Skeletal muscle satellite cell (primary cell): ENCODE measurements around the gene ASPG.

Source experiments
- H3K27me3 ChIP-seq: 2 replicates; pipeline ENCODE4 v1.7.0; 2013; ENCODE audit warnings: low read length; ENCODE audit not compliant: control insufficient read depth, insufficient read depth
- H3K36me3 ChIP-seq: 2 replicates; pipeline ENCODE4 v1.7.0; 2013; ENCODE audit warnings: mild to moderate bottlenecking, control low read depth, low read length; ENCODE audit not compliant: insufficient read depth
- H3K4me1 ChIP-seq: 2 replicates; pipeline ENCODE4 v1.7.0; 2013; ENCODE audit warnings: low read length; ENCODE audit not compliant: control insufficient read depth, insufficient read depth
- H3K4me2 ChIP-seq: 2 replicates; pipeline ENCODE4 v1.7.0; 2013; ENCODE audit warnings: mild to moderate bottlenecking, low read length
- H3K4me3 ChIP-seq: 2 replicates; pipeline ENCODE4 v1.7.0; 2013; ENCODE audit warnings: low read length
- H3K9ac ChIP-seq: 2 replicates; pipeline ENCODE4 v1.7.0; 2013; ENCODE audit warnings: mild to moderate bottlenecking, low read depth, low read length, moderate library complexity
- H3K9me3 ChIP-seq: replicated peaks from 2 replicates; pipeline ENCODE4 v1.7.0; 2013; ENCODE audit warnings: mild to moderate bottlenecking, control low read depth, low read length

ASPG gene

DNA sequence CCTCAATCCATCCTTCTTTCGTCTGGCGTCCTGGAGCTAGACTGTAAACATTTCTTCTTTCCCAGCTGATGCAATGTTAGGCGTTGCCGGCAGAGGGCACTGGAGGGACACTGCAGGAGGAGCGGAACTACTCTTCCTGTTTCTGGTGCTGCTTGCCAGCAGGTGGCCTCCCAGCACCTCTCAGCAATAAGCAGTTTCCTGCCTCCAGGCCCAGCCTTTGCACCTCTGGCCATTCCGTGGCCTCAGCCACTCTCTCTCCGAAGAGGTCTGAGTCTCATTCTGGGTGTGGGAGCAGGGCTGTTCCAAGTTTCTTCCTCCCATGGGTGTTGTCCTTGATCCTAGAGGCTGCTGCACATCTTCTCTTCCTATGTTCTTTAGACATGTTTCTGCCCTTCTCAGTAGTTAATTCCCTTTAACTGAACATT lies 7.5 kb upstream of the ASPG start:
- H3K4me3 ChIP-seq, result no peak overlapping the region
- no peak overlapping the region for H3K9ac ChIP-seq
- H3K4me1 ChIP-seq, result no peaks in the 10 kb centered on the region
- H3K36me3 ChIP-seq, result no peaks in the 10 kb centered on the region
- no peak overlapping the region for H3K4me2 ChIP-seq
- H3K9me3 ChIP-seq, result no peaks in the 10 kb centered on the region
- H3K27me3 ChIP-seq, result peaks cover 8% of the 10 kb centered on the region

DNA sequence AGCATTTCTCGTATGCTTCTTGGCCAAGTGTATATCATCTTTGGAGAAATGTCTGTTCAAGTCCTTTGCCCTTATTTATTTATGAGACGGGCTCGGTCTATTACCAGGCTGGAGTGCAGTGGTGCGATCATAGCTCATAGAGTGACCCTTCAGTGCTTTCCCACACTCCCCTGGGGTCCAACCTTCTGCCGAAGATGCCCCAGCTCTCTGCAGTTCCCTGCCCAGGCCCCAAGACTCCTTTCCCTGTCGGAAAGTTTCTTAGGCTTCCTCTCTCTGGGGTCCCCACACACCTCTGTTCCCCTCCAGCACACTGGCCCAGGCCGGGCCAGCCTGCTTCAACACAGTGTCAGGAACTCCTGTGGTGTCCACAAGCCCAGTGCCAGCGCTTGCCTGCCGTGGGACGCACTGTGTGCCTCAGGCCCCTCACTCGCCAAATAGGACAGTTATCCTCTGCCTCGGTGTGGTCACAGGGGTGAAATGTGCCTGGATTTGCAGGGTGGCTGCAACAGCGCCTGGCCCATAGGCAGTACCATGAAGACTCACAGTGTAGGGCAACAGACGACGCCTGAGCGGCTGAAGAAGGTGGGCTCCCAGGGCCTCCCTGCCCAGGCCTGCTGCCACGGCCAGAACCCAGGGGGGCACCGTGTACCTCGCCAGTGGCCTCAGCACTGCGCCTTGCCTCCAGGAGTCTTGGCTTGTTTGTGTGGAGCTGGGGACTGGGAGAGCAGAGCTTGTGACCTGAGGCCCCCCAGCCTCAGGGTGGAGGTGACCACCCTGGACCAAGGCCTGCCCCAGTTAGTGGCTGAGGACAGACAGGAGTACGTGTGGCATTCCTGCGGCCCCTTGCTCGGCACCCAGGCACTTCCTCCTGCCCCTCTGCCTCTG lies 4.9 kb upstream of the ASPG start:
- Histone ChIP-seq H3K27me3 (peaks cover 23% of the 10 kb centered on the region), H3K4me3 (no peak overlapping the region), H3K36me3 (no peaks in the 10 kb centered on the region), H3K9me3 (no peaks in the 10 kb centered on the region), H3K4me2 (no peak overlapping the region), H3K4me1 (no peaks in the 10 kb centered on the region), H3K9ac (no peak overlapping the region)

GRCh38 chr14:104081261-104081835 lies 4.2 kb upstream of the ASPG start:
- Histone ChIP-seq H3K27me3 (peaks cover 29% of the 10 kb centered on the region), H3K36me3 (no peaks in the 10 kb centered on the region), H3K9ac (no peak overlapping the region), H3K4me2 (no peak overlapping the region), H3K4me1 (no peaks in the 10 kb centered on the region), H3K9me3 (no peaks in the 10 kb centered on the region), H3K4me3 (no peak overlapping the region)

DNA sequence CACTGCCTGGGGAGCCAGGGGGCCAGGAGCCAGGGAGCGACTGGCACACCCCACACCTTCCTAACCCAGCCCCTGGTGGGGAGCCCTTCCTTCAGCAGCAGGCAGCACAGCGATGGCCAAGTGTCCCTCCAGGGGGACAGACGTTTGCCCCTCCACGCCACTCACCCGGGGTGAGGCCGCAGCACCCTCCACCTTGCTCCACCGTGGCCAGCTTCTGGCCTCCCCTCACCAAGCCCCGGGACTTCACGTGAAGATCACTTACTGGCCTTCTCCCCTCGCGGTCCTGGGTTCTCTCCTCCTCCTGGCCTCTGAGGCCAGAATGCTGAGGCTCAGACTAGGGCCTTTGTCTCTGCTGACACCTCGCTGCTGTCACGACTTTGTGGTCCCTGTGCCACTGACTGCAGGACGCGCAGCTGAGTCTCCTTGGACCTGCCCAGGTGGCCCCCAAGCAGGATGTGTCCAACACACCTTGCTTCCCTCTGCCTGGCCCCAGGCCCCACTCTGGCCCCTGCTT lies 3.5 kb upstream of the ASPG start:
- Histone ChIP-seq H3K27me3 (peaks cover 34% of the 10 kb centered on the region), H3K9ac (no peak overlapping the region)

GRCh38 chr14:104082807-104083206 lies 2.7 kb upstream of the ASPG start:
- no peaks in the 10 kb centered on the region for H3K36me3 ChIP-seq
- no peaks in the 10 kb centered on the region for H3K9me3 ChIP-seq
- H3K4me3 ChIP-seq, result no peak overlapping the region
- H3K9ac ChIP-seq, result no peak overlapping the region
- H3K27me3 ChIP-seq, result peaks cover 39% of the 10 kb centered on the region
- no peak overlapping the region for H3K4me2 ChIP-seq
- no peaks in the 10 kb centered on the region for H3K4me1 ChIP-seq

More for the DNA sequence above, 3.5 kb upstream of the ASPG start:
- no peaks in the 10 kb centered on the region for H3K4me1 ChIP-seq
- H3K9me3 ChIP-seq, result no peaks in the 10 kb centered on the region
- H3K4me2 ChIP-seq, result no peak overlapping the region
- H3K36me3 ChIP-seq, result no peaks in the 10 kb centered on the region
- no peak overlapping the region for H3K4me3 ChIP-seq

- Histone ChIP-seq H3K4me3 (no peak overlapping the region), H3K9me3 (no peaks in the 10 kb centered on the region), H3K4me2 (no peak overlapping the region), H3K27me3 (peaks cover 39% of the 10 kb centered on the region), H3K4me1 (no peaks in the 10 kb centered on the region), H3K9ac (no peak overlapping the region), H3K36me3 (no peaks in the 10 kb centered on the region)
These were observed 1.1 kb upstream of the ASPG start for GRCh38 chr14:104084251-104085002.

DNA sequence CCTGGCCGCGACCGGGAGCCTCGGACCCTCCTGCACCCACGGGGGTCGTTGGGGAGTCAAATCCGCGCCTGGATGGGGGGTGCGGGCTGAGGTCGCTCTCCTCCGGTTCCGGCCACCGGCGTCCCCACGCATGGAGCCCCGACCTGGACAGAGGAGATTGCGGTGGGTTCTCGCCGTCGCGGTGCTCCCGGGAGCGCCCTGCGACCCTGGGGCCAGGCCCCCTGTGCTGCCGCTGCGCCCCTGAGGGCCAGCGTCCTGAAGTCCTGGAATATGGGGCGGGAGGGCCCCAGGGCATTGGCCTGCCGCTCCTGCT lies 345 bp downstream of the ASPG start:
- no peaks in the 10 kb centered on the region for H3K9me3 ChIP-seq
- no peak overlapping the region for H3K9ac ChIP-seq
- peaks cover 39% of the 10 kb centered on the region for H3K27me3 ChIP-seq
- H3K36me3 ChIP-seq, result no peaks in the 10 kb centered on the region
- H3K4me2 ChIP-seq, result no peak overlapping the region
- H3K4me3 ChIP-seq, result no peak overlapping the region
- H3K4me1 ChIP-seq, result no peaks in the 10 kb centered on the region

GRCh38 chr14:104086210-104086660 lies 735 bp downstream of the ASPG start:
- Histone ChIP-seq H3K27me3 (peaks cover 39% of the 10 kb centered on the region), H3K4me3 (no peak overlapping the region), H3K4me2 (no peak overlapping the region), H3K4me1 (no peaks in the 10 kb centered on the region), H3K9me3 (no peaks in the 10 kb centered on the region), H3K36me3 (no peaks in the 10 kb centered on the region), H3K9ac (no peak overlapping the region)

DNA sequence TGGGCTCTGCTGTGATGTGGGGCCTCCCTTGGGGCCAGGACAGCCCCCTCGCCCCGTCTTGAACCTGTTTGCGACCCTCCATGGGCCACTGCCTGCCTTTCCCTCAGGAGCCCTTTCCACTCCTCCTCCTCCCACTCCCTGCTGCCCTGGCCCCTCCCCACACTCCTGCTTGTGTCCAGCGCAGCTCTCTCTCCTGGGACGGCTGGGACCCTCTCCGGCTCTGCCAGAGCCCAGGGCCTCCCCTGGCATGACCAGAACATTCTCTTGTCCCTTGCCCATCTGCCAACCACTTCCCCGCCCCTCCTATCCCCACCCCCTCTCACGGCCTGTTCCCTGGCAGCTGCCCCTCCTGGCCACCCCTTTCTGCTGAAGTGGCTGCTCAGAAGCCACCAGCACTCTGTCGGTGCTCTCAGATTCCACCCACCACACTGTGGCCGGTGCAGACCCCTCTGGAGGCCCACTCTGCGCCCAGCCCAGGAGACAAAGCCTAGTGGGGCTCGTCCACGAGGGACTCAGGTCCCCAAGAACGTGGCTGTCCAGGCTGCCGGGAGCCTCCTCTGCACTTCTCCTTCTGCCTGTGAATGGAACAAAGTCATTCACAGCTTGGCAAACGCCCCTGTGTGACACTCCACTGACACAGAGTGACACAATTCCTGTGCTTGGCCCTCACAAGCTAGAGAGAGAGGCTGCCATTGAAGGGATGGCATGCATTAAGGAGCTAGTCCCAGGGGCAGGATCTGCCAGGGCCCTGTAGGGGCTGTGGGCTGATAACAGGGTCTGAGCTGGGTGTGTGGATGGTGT lies 1.4 kb downstream of the ASPG start:
- no peaks in the 10 kb centered on the region for H3K36me3 ChIP-seq
- H3K4me2 ChIP-seq, result no peak overlapping the region
- H3K4me1 ChIP-seq, result no peaks in the 10 kb centered on the region
- H3K27me3 ChIP-seq, result peaks cover 44% of the 10 kb centered on the region
- H3K9me3 ChIP-seq, result no peaks in the 10 kb centered on the region
- H3K9ac ChIP-seq, result no peak overlapping the region
- H3K4me3 ChIP-seq, result no peak overlapping the region

- H3K36me3 ChIP-seq, result no peaks in the 10 kb centered on the region
- no peak overlapping the region for H3K4me3 ChIP-seq
- H3K4me1 ChIP-seq, result no peaks in the 10 kb centered on the region
- no peaks in the 10 kb centered on the region for H3K9me3 ChIP-seq
- peaks cover 45% of the 10 kb centered on the region for H3K27me3 ChIP-seq
- H3K4me2 ChIP-seq, result no peak overlapping the region
- no peak overlapping the region for H3K9ac ChIP-seq
These were observed 2.0 kb downstream of the ASPG start for GRCh38 chr14:104087505-104087904.
